HepG2 (cell line): ENCODE measurements around the gene BCAS3. TPM values are rescaled to one million over a fixed set of nuclear protein-coding genes. Genes with fewer than 3 reads are reported as not detected.

Source experiments
- ATAC-seq: fragments of 200-7000 bp; cut with Tn5 transposase; 3 replicates; pipeline ENCODE4 v1.9.1; 2020; ENCODE audit warnings: mild to moderate bottlenecking, moderate library complexity
- BruUV-seq: library from RNA; stranded (reverse); fragments of 400-500 nt; replicated peaks from 2 replicates; lab custom pipeline; 2021; lab: Mats Ljungman, UMichigan
- CTCF ChIA-PET: fragments of 300-600 bp; formaldehyde crosslinking; extraction: SDS; loops from one replicate; lab custom pipeline; 2021; ENCODE audit warnings: low total read pairs, inconsistent platforms, low intra/inter-chr PET ratio; lab: Yijun Ruan, JAX
- POLR2A ChIA-PET: fragments of 350-600 bp; sonication (Branson Sonifier 250); formaldehyde crosslinking; loops from one replicate; lab custom pipeline; 2020; ENCODE audit warnings: antibody characterized with exemption, inconsistent platforms; lab: Yijun Ruan, JAX
- DNase-seq: peaks from one replicate; pipeline ENCODE4 v3.0.0-alpha.2; 2015; ENCODE audit warnings: low spot score
- FAIRE-seq: peaks from 3 replicates; lab custom pipeline; 2011; peaks lifted over from hg19 to GRCh38; lab: Jason Lieb, UNC
- H2AFZ ChIP-seq: one replicate; pipeline ENCODE4 v1.6.1; 2011; ENCODE audit warnings: low read length, inconsistent platforms
- H3K27ac ChIP-seq: fragments of 300-600 bp; 3 replicates; pipeline ENCODE4 v1.8.0; 2011; ENCODE audit warnings: mixed run types, mild to moderate bottlenecking, mixed read lengths, low read length, inconsistent platforms; ENCODE audit not compliant: insufficient read depth; ENCODE audit errors: extremely low read length
- H3K27me3 ChIP-seq, 2 experiments: fragments of 200-600 bp in 1 of 2; 2 replicates in 1 of 2; 3 replicates in 1 of 2; pipeline versions ENCODE4 v1.6.0 to v1.8.0; 2011; ENCODE audit warnings: low read length in 2 of 2, mild to moderate bottlenecking in 2 of 2, moderate library complexity in 2 of 2, inconsistent platforms in 1 of 2; ENCODE audit not compliant: insufficient read depth in 2 of 2, control insufficient read depth in 1 of 2
- H3K36me3 ChIP-seq, 2 experiments: fragments of 200-600 bp in 1 of 2; replicated peaks in 1 of 2; 2 replicates in 1 of 2; 3 replicates in 1 of 2; pipeline versions ENCODE4 v1.5.1 to v1.8.0; 2011; ENCODE audit warnings: low read length in 2 of 2, inconsistent platforms in 1 of 2; ENCODE audit not compliant: insufficient read depth in 2 of 2, control insufficient read depth in 1 of 2
- H3K4me1 ChIP-seq: 2 replicates; pipeline ENCODE4 v1.5.1; 2012; ENCODE audit warnings: low read length, inconsistent platforms; ENCODE audit not compliant: insufficient read depth
- H3K4me2 ChIP-seq: 2 replicates; pipeline ENCODE4 v1.6.0; 2011; ENCODE audit warnings: low read depth, low read length, inconsistent platforms
- H3K4me3 ChIP-seq, 3 experiments: fragments of 200-600 bp in 1 of 3; sonication (generic), shearing (Covaris generic) in 1 of 3; replicated peaks in 1 of 3; 2 replicates each; pipeline ENCODE4 v1.5.1; 2011 to 2016; ENCODE audit warnings: low read length in 3 of 3, inconsistent platforms in 2 of 3, low read depth in 2 of 3, mild to moderate bottlenecking in 2 of 3, control low read depth in 1 of 3, mixed read lengths in 1 of 3; ENCODE audit not compliant: insufficient read depth in 1 of 3
- H3K79me2 ChIP-seq: one replicate; pipeline ENCODE4 v1.6.1; 2011; ENCODE audit warnings: low read length, inconsistent platforms; ENCODE audit not compliant: insufficient read depth
- H3K9ac ChIP-seq: 2 replicates; pipeline ENCODE4 v1.6.0; 2011; ENCODE audit warnings: mild to moderate bottlenecking, low read depth, low read length, inconsistent platforms; ENCODE audit not compliant: insufficient read depth
- H3K9me3 ChIP-seq: 2 replicates; pipeline ENCODE4 v1.5.1; 2012; ENCODE audit warnings: mild to moderate bottlenecking, low read length
- H4K20me1 ChIP-seq: 2 replicates; pipeline ENCODE4 v1.6.0; 2011; ENCODE audit warnings: inconsistent platforms, mild to moderate bottlenecking, low read length, moderate library complexity; ENCODE audit not compliant: insufficient read depth
- ASH2L ChIP-seq: fragments of 300-600, 200-600 bp; sonication (generic); IDR thresholded peaks from 2 replicates; pipeline ENCODE4 v1.7.0; 2017; ENCODE audit warnings: low read depth, mild to moderate bottlenecking, moderate library complexity, mixed read lengths, low read length; ENCODE audit not compliant: insufficient read length
- DMTF1 ChIP-seq: sonication (generic); formaldehyde crosslinking; IDR thresholded peaks from 2 replicates; pipeline ENCODE4 v1.4.0; 2020; ENCODE audit warnings: mild to moderate bottlenecking, missing genetic modification reagents
- DNMT3B ChIP-seq: conservative IDR thresholded peaks from 2 replicates; pipeline ENCODE4 v1.6.1; 2016; ENCODE audit warnings: missing biosample characterization, control low read depth
- FIP1L1 ChIP-seq: fragments of 200-400 bp; formaldehyde crosslinking; IDR thresholded peaks from 2 replicates; pipeline ENCODE4 v1.6.1; 2018; ENCODE audit warnings: low read depth, mild to moderate bottlenecking, low read length, moderate library complexity, borderline replicate concordance; ENCODE audit not compliant: insufficient read depth
- HDAC1 ChIP-seq: sonication (generic); formaldehyde crosslinking; IDR thresholded peaks from 2 replicates; pipeline ENCODE4 v1.5.1; 2020; ENCODE audit warnings: mild to moderate bottlenecking, missing genetic modification reagents
- POGZ ChIP-seq: sonication (generic); formaldehyde crosslinking; IDR thresholded peaks from 2 replicates; pipeline ENCODE4 v1.4.0; 2020; ENCODE audit warnings: mild to moderate bottlenecking, missing genetic modification reagents
- PRDM10 ChIP-seq: sonication (generic); formaldehyde crosslinking; IDR thresholded peaks from 2 replicates; pipeline ENCODE4 v1.4.0; 2020; ENCODE audit warnings: low read depth, missing genetic modification reagents
- REL ChIP-seq: sonication (generic); formaldehyde crosslinking; conservative IDR thresholded peaks from 2 replicates; pipeline ENCODE4 v1.8.0; 2022; ENCODE audit warnings: mild to moderate bottlenecking, missing genetic modification reagents, moderate library complexity
- THYN1 ChIP-seq: sonication (generic); formaldehyde crosslinking; IDR thresholded peaks from 2 replicates; pipeline ENCODE4 v1.8.1; 2023; ENCODE audit warnings: low read depth, mild to moderate bottlenecking, moderate library complexity, missing genetic modification reagents, borderline replicate concordance
- WIZ ChIP-seq: sonication (generic); formaldehyde crosslinking; IDR thresholded peaks from 2 replicates; pipeline ENCODE4 v1.5.1; 2020; ENCODE audit warnings: mild to moderate bottlenecking, missing genetic modification reagents
- YEATS4 ChIP-seq: sonication (generic); formaldehyde crosslinking; IDR thresholded peaks from 2 replicates; pipeline ENCODE4 v1.4.0; 2020; ENCODE audit warnings: missing genetic modification reagents, borderline replicate concordance
- ZBTB37 ChIP-seq: sonication (generic); formaldehyde crosslinking; IDR thresholded peaks from 2 replicates; pipeline ENCODE4 v1.4.0; 2020; ENCODE audit warnings: mild to moderate bottlenecking, missing genetic modification reagents
- ZC3H4 ChIP-seq: sonication (generic); formaldehyde crosslinking; IDR thresholded peaks from 2 replicates; pipeline ENCODE4 v1.4.0; 2020; ENCODE audit warnings: missing genetic modification reagents, borderline replicate concordance
- ZNF574 ChIP-seq: sonication (generic); formaldehyde crosslinking; IDR thresholded peaks from 2 replicates; pipeline ENCODE4 v1.4.0; 2020; ENCODE audit warnings: missing genetic modification reagents
- ZNF672 ChIP-seq: sonication (generic); formaldehyde crosslinking; IDR thresholded peaks from 2 replicates; pipeline ENCODE4 v1.8.1; 2022; ENCODE audit warnings: missing genetic modification reagents
- WGBS: methylation state at CpG from one replicate; pipeline ENCODE4 v1.1.6; 2017; ENCODE audit warnings: low lambda C conversion rate; 5-methylcytosine and 5-hydroxymethylcytosine counted together
- in situ Hi-C: cut with HindIII; loops from 2 replicates; pipeline ENCODE4 v1.10.0; 2017; ENCODE audit warnings: low pct_unique_long_range_greater_than_20kb; ENCODE audit not compliant: extremely low pct_ligation_motif_present
- intact Hi-C: fragments of 100-400 bp; cut with micrococcal nuclease; formaldehyde crosslinking; loops from one replicate; pipeline ENCODE4 v1.10.0; 2022; ENCODE audit not compliant: unreplicated experiment
- polyA plus RNA-seq, 8 experiments: library from polyadenylated mRNA; depleted of rRNA in 3 of 8; stranded (reverse) in 7 of 8; unstranded in 1 of 8; fragments of >200 nt; fragmentation: Illumina TruSeq in 4 of 8; extraction: Trizol in 4 of 8; gene quantifications; 2 replicates each; pipeline versions ENCODE4 v1.2.1 to v1.2.3, GENCODE V29; 2011 to 2016; ENCODE audit warnings: low read depth in 4 of 8, missing spikeins in 1 of 8, mixed read lengths in 1 of 8; ENCODE audit not compliant: insufficient read depth in 1 of 8
- total RNA-seq, 5 experiments: library from RNA; depleted of rRNA; stranded (reverse); fragments of >200 nt; fragmentation: Illumina TruSeq; extraction: Trizol; gene quantifications; 2 replicates each; pipeline ENCODE4 v1.2.3, GENCODE V29; 2016; ENCODE audit warnings: low read depth in 1 of 5

Gene BCAS3
- total and polyA plus RNA-seq, 2 of the 13 experiments (the other 11 are each of a cell fraction or from before 2014, with no cell fraction given) = 10.7 to 11.2 TPM

DNA sequence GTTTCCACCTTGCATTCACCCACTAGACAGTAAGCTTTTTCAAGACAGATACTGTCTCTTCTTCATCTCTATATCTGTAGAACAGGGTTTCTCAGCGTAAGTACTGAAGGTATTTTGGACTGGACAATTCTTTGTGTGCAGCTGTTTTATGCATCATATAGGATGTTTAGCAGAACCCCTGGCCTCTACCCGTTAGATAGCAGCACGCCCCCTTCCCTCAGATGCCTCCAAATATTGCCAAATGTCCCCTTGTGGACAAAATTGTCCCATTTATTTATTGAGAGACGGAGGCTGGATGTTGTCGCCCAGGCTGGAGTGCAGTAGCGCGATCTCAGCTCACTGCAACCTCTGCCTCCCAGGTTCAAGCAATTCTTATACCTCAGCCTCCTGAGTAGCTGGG lies 458.6 kb downstream of the BCAS3 start:
- H2AFZ ChIP-seq = no peak overlapping the region
- CTCF ChIA-PET = no interaction called here
- no peak overlapping the region for H3K4me3 ChIP-seq
- FAIRE-seq = no peak
- H3K9me3 ChIP-seq = no peaks in the 10 kb centered on the region
- no peaks in the 10 kb centered on the region for H3K27me3 ChIP-seq
- POLR2A ChIA-PET = no interaction called here
- no peaks in the 10 kb centered on the region for H3K36me3 ChIP-seq
- no peak overlapping the region for H3K4me2 ChIP-seq
- in situ Hi-C loops (no loop called here), intact Hi-C loops (no loop called here)
- no peak for DNase-seq
- no peaks in the 10 kb centered on the region for H3K79me2 ChIP-seq
- WGBS = 57% methylated on average over 7 of the region's 7 CpGs
- no peak for ATAC-seq
- no peak overlapping the region for H3K9ac ChIP-seq
- H3K4me1 ChIP-seq = no peaks in the 10 kb centered on the region
- H4K20me1 ChIP-seq = no peaks in the 10 kb centered on the region
- no TSS peak for BruUV-seq
- H3K27ac ChIP-seq = no peak overlapping the region
- TF ChIP-seq ZNF672 (CRISPR knock-in tag) = no peak
- no peak for TF ChIP-seq FIP1L1
- TF ChIP-seq REL (CRISPR knock-in tag) = no peak
- TF ChIP-seq DNMT3B (CRISPR knock-in tag) = no peak
- no peak for TF ChIP-seq HDAC1 (CRISPR knock-in tag)
- TF ChIP-seq ZBTB37 (CRISPR knock-in tag) = no peak
- no peak for TF ChIP-seq POGZ
- no peak for TF ChIP-seq THYN1 (CRISPR knock-in tag)
- no peak for TF ChIP-seq DMTF1 (CRISPR knock-in tag)
- no peak for TF ChIP-seq YEATS4 (CRISPR knock-in tag)
- TF ChIP-seq ZC3H4 (CRISPR knock-in tag) = no peak
- TF ChIP-seq WIZ (CRISPR knock-in tag) = no peak
- TF ChIP-seq ZNF574 (CRISPR knock-in tag) = no peak
- no peak for TF ChIP-seq PRDM10 (CRISPR knock-in tag)
- TF ChIP-seq ASH2L = no peak
